ENCODE measurements around the gene CFAP91. TPM values are rescaled to one million over a fixed set of nuclear protein-coding genes. Genes with fewer than 3 reads are reported as not detected.

CFAP91 gene
- total RNA-seq, 2 experiments from 2014 or later = not detected

GRCh38 chr3:119723022-119723421, 20.2 kb downstream of the CFAP91 start:
- Mint-ChIP-seq H3K27me3 (peaks cover 8% of the 10 kb centered on the region), H3K36me3 (ENCODE audit: low read depth) (no peaks in the 10 kb centered on the region), H3K4me3 (no peak overlapping the region), H3K27ac (no peak overlapping the region), H3K9me3 (no peaks in the 10 kb centered on the region), H3K4me1 (ENCODE audit: low read depth) (no peaks in the 10 kb centered on the region)
- Histone ChIP-seq H3K27me3 (ENCODE audit: control insufficient read depth in 1 of 2, insufficient read depth in 2 of 2, low read length in 2 of 2) (no peaks in the 10 kb centered on the region), H3K36me3 (ENCODE audit: insufficient read depth, low read length) (no peaks in the 10 kb centered on the region), H3K27ac (ENCODE audit: low read depth in 1 of 2, low read length in 2 of 2) (no peak overlapping the region), H3K9me3 (ENCODE audit: control insufficient read depth in 1 of 2, insufficient read depth in 1 of 2, low read length in 2 of 2) (no peaks in the 10 kb centered on the region), H3K4me3 (ENCODE audit: low read length) (no peak overlapping the region), H3K4me1 (ENCODE audit: insufficient read depth, low read length) (no peaks in the 10 kb centered on the region)
- ATAC-seq (ENCODE audit: poor library complexity) (no peak), DNase-seq (no peak)
- ChIA-PET POLR2A (no interaction called here), CTCF (no interaction called here)
- TF ChIP-seq, protein P1, sequence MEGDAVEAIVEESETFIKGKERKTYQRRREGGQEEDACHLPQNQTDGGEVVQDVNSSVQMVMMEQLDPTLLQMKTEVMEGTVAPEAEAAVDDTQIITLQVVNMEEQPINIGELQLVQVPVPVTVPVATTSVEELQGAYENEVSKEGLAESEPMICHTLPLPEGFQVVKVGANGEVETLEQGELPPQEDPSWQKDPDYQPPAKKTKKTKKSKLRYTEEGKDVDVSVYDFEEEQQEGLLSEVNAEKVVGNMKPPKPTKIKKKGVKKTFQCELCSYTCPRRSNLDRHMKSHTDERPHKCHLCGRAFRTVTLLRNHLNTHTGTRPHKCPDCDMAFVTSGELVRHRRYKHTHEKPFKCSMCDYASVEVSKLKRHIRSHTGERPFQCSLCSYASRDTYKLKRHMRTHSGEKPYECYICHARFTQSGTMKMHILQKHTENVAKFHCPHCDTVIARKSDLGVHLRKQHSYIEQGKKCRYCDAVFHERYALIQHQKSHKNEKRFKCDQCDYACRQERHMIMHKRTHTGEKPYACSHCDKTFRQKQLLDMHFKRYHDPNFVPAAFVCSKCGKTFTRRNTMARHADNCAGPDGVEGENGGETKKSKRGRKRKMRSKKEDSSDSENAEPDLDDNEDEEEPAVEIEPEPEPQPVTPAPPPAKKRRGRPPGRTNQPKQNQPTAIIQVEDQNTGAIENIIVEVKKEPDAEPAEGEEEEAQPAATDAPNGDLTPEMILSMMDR (IDR thresholded peaks at IDR 0.05) = no peak
- intact Hi-C loops (cut with DNase I, micrococcal nuclease) = no loop called here

- no peaks in the 10 kb centered on the region for H3K27me3 Mint-ChIP-seq
- CTCF ChIA-PET = no interaction called here
These were observed 24.1 kb downstream of the CFAP91 start for GRCh38 chr3:119726909-119727308.

GRCh38 chr3:119729996-119730395, 27.2 kb downstream of the CFAP91 start:
- Histone ChIP-seq H3K4me1 (ENCODE audit: insufficient read depth, low read length) (no peaks in the 10 kb centered on the region), H3K27ac (ENCODE audit: low read depth in 1 of 2, low read length in 2 of 2) (no peak overlapping the region), H3K27me3 (ENCODE audit: control insufficient read depth in 1 of 2, insufficient read depth in 2 of 2, low read length in 2 of 2) (no peaks in the 10 kb centered on the region), H3K36me3 (ENCODE audit: insufficient read depth, low read length) (no peaks in the 10 kb centered on the region), H3K4me3 (ENCODE audit: low read length) (no peak overlapping the region), H3K9me3 (ENCODE audit: control insufficient read depth in 1 of 2, insufficient read depth in 1 of 2, low read length in 2 of 2) (no peaks in the 10 kb centered on the region)
- no peaks in the 10 kb centered on the region for H3K4me1 Mint-ChIP-seq (ENCODE audit: low read depth)
- no peaks in the 10 kb centered on the region for H3K27me3 Mint-ChIP-seq
- no peak overlapping the region for H3K27ac Mint-ChIP-seq
- no peaks in the 10 kb centered on the region for H3K36me3 Mint-ChIP-seq (ENCODE audit: low read depth)
- ATAC-seq (ENCODE audit: poor library complexity) = no peak
- no peak overlapping the region for H3K4me3 Mint-ChIP-seq
- POLR2A ChIA-PET = no interaction called here
- H3K9me3 Mint-ChIP-seq = no peaks in the 10 kb centered on the region
- TF ChIP-seq, protein P1 (IDR thresholded peaks at IDR 0.05) = no peak
- intact Hi-C loops (cut with DNase I, micrococcal nuclease) = no loop called here
- CTCF ChIA-PET = no interaction called here
- DNase-seq = no peak

More at GRCh38 chr3:119726909-119727308, 24.1 kb downstream of the CFAP91 start:
- TF ChIP-seq, protein P1 (IDR thresholded peaks at IDR 0.05) = no peak
- no peak overlapping the region for H3K4me3 Mint-ChIP-seq
- Histone ChIP-seq H3K4me3 (ENCODE audit: low read length) (no peak overlapping the region), H3K4me1 (ENCODE audit: insufficient read depth, low read length) (no peaks in the 10 kb centered on the region), H3K27ac (ENCODE audit: low read depth in 1 of 2, low read length in 2 of 2) (no peak overlapping the region), H3K36me3 (ENCODE audit: insufficient read depth, low read length) (no peaks in the 10 kb centered on the region), H3K9me3 (ENCODE audit: control insufficient read depth in 1 of 2, insufficient read depth in 1 of 2, low read length in 2 of 2) (no peaks in the 10 kb centered on the region), H3K27me3 (ENCODE audit: control insufficient read depth in 1 of 2, insufficient read depth in 2 of 2, low read length in 2 of 2) (no peaks in the 10 kb centered on the region)
- ATAC-seq (ENCODE audit: poor library complexity) (no peak), DNase-seq (no peak)
- no peak overlapping the region for H3K27ac Mint-ChIP-seq
- H3K36me3 Mint-ChIP-seq (ENCODE audit: low read depth) = no peaks in the 10 kb centered on the region
- intact Hi-C loops (cut with DNase I, micrococcal nuclease) = no loop called here
- no peaks in the 10 kb centered on the region for H3K4me1 Mint-ChIP-seq (ENCODE audit: low read depth)
- POLR2A ChIA-PET = no interaction called here
- no peaks in the 10 kb centered on the region for H3K9me3 Mint-ChIP-seq
